ENCODE measurements around the gene CFAP299. TPM values are rescaled to one million over a fixed set of nuclear protein-coding genes. Genes with fewer than 3 reads are reported as not detected.

Gene CFAP299
- total and polyA plus RNA-seq, 9 of the 15 experiments (the other 6 are each of a cell fraction or from before 2014, with no cell fraction given) = 0.09 to 3.0 (median 0.76) TPM

GRCh38 chr4:80393970-80394250 is 58.4 kb downstream of the CFAP299 start:
- H3K36me3 ChIP-seq (ENCODE audit: control insufficient read depth, insufficient read depth, low read length) = no peaks in the 10 kb centered on the region
- no TSS peak for BruUV-seq (replicated peaks)
- no peak overlapping the region for H3K4me3 ChIP-seq
- intact Hi-C loops (cut with micrococcal nuclease) (no loop called here), in situ Hi-C loops (cut with MboI) (no loop called here)
- ChIA-PET POLR2A (no interaction called here), CTCF (ENCODE audit: low intra/inter-chr PET ratio) (no interaction called here)
- H3K4me2 ChIP-seq (ENCODE audit: insufficient read depth, low read length) = no peak overlapping the region
- no peaks in the 10 kb centered on the region for H3K4me1 ChIP-seq (replicated peaks in 1 of 2; ENCODE audit: control insufficient read depth in 2 of 2, insufficient read depth in 2 of 2, low read length in 2 of 2)
- no peaks in the 10 kb centered on the region for H4K20me1 ChIP-seq (replicated peaks; ENCODE audit: control insufficient read depth, insufficient read depth, low read length)
- no peak for ATAC-seq
- H3K79me2 ChIP-seq (ENCODE audit: control insufficient read depth, insufficient read depth, low read length) = no peaks in the 10 kb centered on the region
- WGBS (ENCODE audit: insufficient coverage, low coverage, missing lambda C conversion rate) = 13% methylated on average over 1 of the region's 1 CpG
- H2AFZ ChIP-seq (ENCODE audit: low read depth, low read length) = no peak overlapping the region
- no peak for DNase-seq (ENCODE audit: extremely low read depth in 1 of 4, low spot score in 3 of 4)
- H3K27me3 ChIP-seq (ENCODE audit: control insufficient read depth in 2 of 2, insufficient read depth in 2 of 2, low read length in 2 of 2) = no peaks in the 10 kb centered on the region
- no peak for TF ChIP-seq CHAMP1 (IDR thresholded peaks at IDR 0.05)
- TF ChIP-seq TRIM25 (IDR thresholded peaks at IDR 0.05; ENCODE audit: borderline replicate concordance) = no peak
- TF ChIP-seq NCOR1 (IDR thresholded peaks at IDR 0.05) = no peak
- no peak for TF ChIP-seq MTA3 (IDR thresholded peaks at IDR 0.05; ENCODE audit: borderline replicate concordance)
- TF ChIP-seq STAT6 (CRISPR knock-in tag; IDR thresholded peaks at IDR 0.05) = no peak
- no peak for TF ChIP-seq SMAD1 (IDR thresholded peaks at IDR 0.05; ENCODE audit: low read depth, low read length, partially characterized antibody)
- no peak for TF ChIP-seq GMEB1 (CRISPR knock-in tag; IDR thresholded peaks at IDR 0.05)
- no peak for TF ChIP-seq HMGN3 (IDR thresholded peaks at IDR 0.05; ENCODE audit: borderline replicate concordance, extremely low read depth, insufficient read length, low read depth, low read length)
- no peak for TF ChIP-seq ASH1L (IDR thresholded peaks at IDR 0.05; ENCODE audit: borderline replicate concordance, low read depth, partially characterized antibody)
- TF ChIP-seq ILF3 (IDR thresholded peaks at IDR 0.05; ENCODE audit: borderline replicate concordance) = no peak
- TF ChIP-seq FOXJ2 (tag; IDR thresholded peaks at IDR 0.05) = no peak
- no peak overlapping the region for H3K27ac ChIP-seq (ENCODE audit: extremely low read depth, low read depth, low read length)
- H3K9me3 ChIP-seq (replicated peaks; ENCODE audit: control insufficient read depth, insufficient read depth, low read depth, low read length) = no peaks in the 10 kb centered on the region
- no peak overlapping the region for H3K9ac ChIP-seq (ENCODE audit: insufficient read depth in 1 of 2, low read depth in 2 of 2, low read length in 2 of 2)
- no peak for FAIRE-seq
- no peaks in the 10 kb centered on the region for H3K9me1 ChIP-seq (ENCODE audit: control insufficient read depth, insufficient read depth, low read length)

Measured in K562 (cell line).